Measurements from ENCODE around the gene PNPLA8. TPM values are rescaled to one million over a fixed set of nuclear protein-coding genes. Genes with fewer than 3 reads are reported as not detected.
A peak's percentile ranks its signal among the peaks of the same experiment; 100 is the strongest.

The PNPLA8 gene
- total and polyA plus RNA-seq, 2 donors from 2014 or later, result 17.7 to 33.9 TPM

- Histone ChIP-seq H3K27ac (ENCODE audit: low read depth in 2 of 2, low read length in 2 of 2) (no peak overlapping the region), H3K9ac (ENCODE audit: low read length in 3 of 3) (no peak overlapping the region), H3K27me3 (ENCODE audit: control insufficient read depth, insufficient read depth, low read length) (peaks cover 11% of the 10 kb centered on the region), H3K9me3 (ENCODE audit: control insufficient read depth in 2 of 3, insufficient read depth in 1 of 3, low read length in 3 of 3) (no peaks in the 10 kb centered on the region), H3K36me3 (ENCODE audit: control insufficient read depth in 2 of 3, insufficient read depth in 3 of 3, low read length in 3 of 3) (no peaks in the 10 kb centered on the region), H3K4me3 (ENCODE audit: low read length in 3 of 3) (no peak overlapping the region), H3K4me1 (ENCODE audit: control insufficient read depth in 2 of 3, insufficient read depth in 2 of 3, low read depth in 1 of 3, low read length in 3 of 3) (peaks cover 0 to 11% (median 3%) of the 10 kb centered on the region in 3 donors)
- FAIRE-seq (no peak), DNase-seq (no peak)
- intact Hi-C loops (cut with DNase I), result no loop called here
- TF ChIP-seq, protein P1, sequence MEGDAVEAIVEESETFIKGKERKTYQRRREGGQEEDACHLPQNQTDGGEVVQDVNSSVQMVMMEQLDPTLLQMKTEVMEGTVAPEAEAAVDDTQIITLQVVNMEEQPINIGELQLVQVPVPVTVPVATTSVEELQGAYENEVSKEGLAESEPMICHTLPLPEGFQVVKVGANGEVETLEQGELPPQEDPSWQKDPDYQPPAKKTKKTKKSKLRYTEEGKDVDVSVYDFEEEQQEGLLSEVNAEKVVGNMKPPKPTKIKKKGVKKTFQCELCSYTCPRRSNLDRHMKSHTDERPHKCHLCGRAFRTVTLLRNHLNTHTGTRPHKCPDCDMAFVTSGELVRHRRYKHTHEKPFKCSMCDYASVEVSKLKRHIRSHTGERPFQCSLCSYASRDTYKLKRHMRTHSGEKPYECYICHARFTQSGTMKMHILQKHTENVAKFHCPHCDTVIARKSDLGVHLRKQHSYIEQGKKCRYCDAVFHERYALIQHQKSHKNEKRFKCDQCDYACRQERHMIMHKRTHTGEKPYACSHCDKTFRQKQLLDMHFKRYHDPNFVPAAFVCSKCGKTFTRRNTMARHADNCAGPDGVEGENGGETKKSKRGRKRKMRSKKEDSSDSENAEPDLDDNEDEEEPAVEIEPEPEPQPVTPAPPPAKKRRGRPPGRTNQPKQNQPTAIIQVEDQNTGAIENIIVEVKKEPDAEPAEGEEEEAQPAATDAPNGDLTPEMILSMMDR (IDR thresholded peaks at IDR 0.05; ENCODE audit: borderline replicate concordance, extremely low read depth, insufficient read depth), result no peak
Observed at GRCh38 chr7:108457871-108458270, 68.1 kb downstream of the PNPLA8 start.

DNA sequence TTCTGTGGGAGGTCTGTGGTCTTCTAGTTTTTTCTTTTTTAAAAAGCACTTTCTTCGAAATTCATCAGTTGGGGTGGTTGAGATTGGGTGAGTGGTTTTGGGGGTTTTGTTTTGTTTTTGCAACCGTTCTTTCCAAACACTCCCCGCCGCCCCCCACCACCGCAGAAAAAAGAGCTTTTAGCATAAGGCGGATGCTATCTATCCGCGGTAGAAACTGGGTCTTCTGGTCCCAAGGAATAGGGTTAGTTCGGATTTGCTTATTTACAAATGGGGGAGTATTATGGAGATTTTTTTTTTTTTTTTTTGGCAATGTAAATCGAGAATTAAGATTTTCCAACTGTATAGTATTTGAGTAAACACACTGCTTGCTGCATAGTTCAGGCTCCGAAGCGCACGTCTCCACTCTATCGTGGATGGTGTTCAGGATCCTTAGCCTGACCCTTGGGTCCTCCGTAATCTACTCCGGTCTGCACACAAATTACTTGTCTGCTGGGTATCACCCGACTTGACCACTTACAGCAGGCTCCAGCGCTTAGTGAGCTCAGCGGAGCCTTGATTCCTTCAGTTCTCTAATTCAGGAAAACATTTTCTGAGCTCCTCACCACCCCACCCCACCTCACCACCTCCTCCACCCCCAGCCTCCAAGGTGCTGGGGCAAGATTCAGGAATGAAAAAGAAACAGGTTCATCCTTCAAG, 68.9 kb downstream of the PNPLA8 start:
- H3K36me3 ChIP-seq (ENCODE audit: control insufficient read depth in 2 of 3, insufficient read depth in 3 of 3, low read length in 3 of 3), result no peaks in the 10 kb centered on the region
- peaks cover 0 to 11% (median 2%) of the 10 kb centered on the region in 3 donors for H3K4me1 ChIP-seq (ENCODE audit: control insufficient read depth in 2 of 3, insufficient read depth in 2 of 3, low read depth in 1 of 3, low read length in 3 of 3)
- no peak for FAIRE-seq
- TF ChIP-seq, protein P1 (IDR thresholded peaks at IDR 0.05; ENCODE audit: borderline replicate concordance, extremely low read depth, insufficient read depth), result no peak
- H3K9ac ChIP-seq (ENCODE audit: low read length in 3 of 3), result no peak overlapping the region
- intact Hi-C loops (cut with DNase I), result no loop called here
- H3K27me3 ChIP-seq (ENCODE audit: control insufficient read depth, insufficient read depth, low read length), result peaks cover 11% of the 10 kb centered on the region
- DNase-seq, result peak in 2 of 5 donors; percentile 17 to 57
- peak overlapping the region in 1 of 3 donors; percentile 18 for H3K4me3 ChIP-seq (ENCODE audit: low read length in 3 of 3)
- no peak overlapping the region for H3K27ac ChIP-seq (ENCODE audit: low read depth in 2 of 2, low read length in 2 of 2)
- no peaks in the 10 kb centered on the region for H3K9me3 ChIP-seq (ENCODE audit: control insufficient read depth in 2 of 3, insufficient read depth in 1 of 3, low read length in 3 of 3)

DNA sequence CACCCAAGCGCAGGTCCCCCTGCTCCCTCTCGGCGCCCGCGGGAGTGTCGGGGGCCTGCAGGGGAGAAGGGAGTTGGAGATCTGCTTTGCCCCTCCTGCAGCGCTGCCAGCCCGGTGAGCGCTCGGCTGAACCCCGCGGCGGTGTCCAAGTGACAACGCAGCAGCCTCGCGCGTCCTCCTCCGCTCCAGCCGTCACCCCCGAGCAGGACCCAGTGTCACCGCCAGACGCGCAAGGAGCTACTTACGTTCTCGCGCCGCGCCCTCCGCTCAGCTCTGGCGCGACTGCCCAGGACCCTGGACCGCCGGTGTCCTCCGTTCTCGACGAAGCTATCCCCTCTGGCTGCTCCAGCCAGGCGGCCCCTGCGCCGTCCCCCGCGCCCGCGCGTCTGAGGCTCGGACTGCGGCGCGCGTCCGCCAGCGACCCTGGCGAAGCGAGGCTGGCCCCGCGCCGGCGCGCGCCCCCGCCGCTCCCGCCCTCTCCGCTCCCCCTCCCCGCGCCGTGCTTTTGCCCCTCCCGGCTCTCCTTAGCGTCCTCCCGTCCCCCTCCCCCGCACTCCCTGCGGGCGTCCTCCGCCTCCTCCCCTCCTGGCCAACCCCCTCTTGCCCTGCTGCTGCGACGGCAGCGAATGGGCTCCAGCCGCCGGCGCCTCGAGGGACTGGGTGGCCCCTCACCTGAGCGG, 69.8 kb downstream of the PNPLA8 start, which contains the start of gene NRCAM:
NRCAM (minus strand) TSS at position 439 of the 680 bp plus-strand sequence. CDS start 216,372 bp downstream, outside the sequence.
- no peaks in the 10 kb centered on the region for H3K9me3 ChIP-seq (ENCODE audit: control insufficient read depth in 2 of 3, insufficient read depth in 1 of 3, low read length in 3 of 3)
- H3K27me3 ChIP-seq (ENCODE audit: control insufficient read depth, insufficient read depth, low read length), result peaks cover 11% of the 10 kb centered on the region
- H3K4me1 ChIP-seq (ENCODE audit: control insufficient read depth in 2 of 3, insufficient read depth in 2 of 3, low read depth in 1 of 3, low read length in 3 of 3), result peaks cover 0 to 11% (median 0%) of the 10 kb centered on the region in 3 donors
- intact Hi-C loops (cut with DNase I), result no loop called here
- TF ChIP-seq, protein P1 (IDR thresholded peaks at IDR 0.05; ENCODE audit: borderline replicate concordance, extremely low read depth, insufficient read depth), result no peak
- no peak for FAIRE-seq
- H3K4me3 ChIP-seq (ENCODE audit: low read length in 3 of 3), result peak within 1 kb of the TSS; percentile 52 to 60 (median 53)
- peak; percentile 81 to 94 (median 91) for DNase-seq
- peak within 1 kb of the TSS in 1 of 2 donors; percentile 2 for H3K27ac ChIP-seq (ENCODE audit: low read depth in 2 of 2, low read length in 2 of 2)
- peak within 1 kb of the TSS in 1 of 3 donors; percentile 22 for H3K9ac ChIP-seq (ENCODE audit: low read length in 3 of 3)
- no peaks in the 10 kb centered on the region for H3K36me3 ChIP-seq (ENCODE audit: control insufficient read depth in 2 of 3, insufficient read depth in 3 of 3, low read length in 3 of 3)

All from kidney (tissue), 14 donors.